KOPT-K1 (cell line): ENCODE measurements around the gene SLC24A3.

Experiments
- H3K27ac ChIP-seq: fragments of 200-600 bp; sonication (generic); 2 replicates; pipeline ENCODE4 v1.5.1; 2016; ENCODE audit warnings: antibody characterized with exemption, mild to moderate bottlenecking, low read depth, low read length; ENCODE audit not compliant: poor library complexity, severe bottlenecking
- H3K36me3 ChIP-seq: fragments of 200-600 bp; sonication (generic); 2 replicates; pipeline ENCODE4 v1.5.1; 2017; ENCODE audit warnings: antibody characterized with exemption, mild to moderate bottlenecking, low read length, moderate library complexity; ENCODE audit not compliant: insufficient read depth
- H3K9me3 ChIP-seq: fragments of 200-600 bp; sonication (generic); 2 replicates; pipeline ENCODE4 v1.5.1; 2017; ENCODE audit warnings: antibody characterized with exemption, low read length, mild to moderate bottlenecking; ENCODE audit not compliant: insufficient read depth, poor library complexity, severe bottlenecking

SLC24A3 gene

GRCh38 chr20:19298652-19299051 is 86.2 kb downstream of the SLC24A3 start:
- Histone ChIP-seq H3K9me3 (peaks cover 6% of the 10 kb centered on the region), H3K36me3 (no peaks in the 10 kb centered on the region), H3K27ac (no peak overlapping the region)

GRCh38 chr20:19300395-19300794 is 88.0 kb downstream of the SLC24A3 start:
- Histone ChIP-seq H3K27ac (no peak overlapping the region), H3K9me3 (peaks cover 6% of the 10 kb centered on the region), H3K36me3 (no peaks in the 10 kb centered on the region)

- Histone ChIP-seq H3K36me3 (no peaks in the 10 kb centered on the region), H3K27ac (no peak overlapping the region), H3K9me3 (peaks cover 6% of the 10 kb centered on the region)
Measured at GRCh38 chr20:19301142-19301541, 88.7 kb downstream of the SLC24A3 start.

GRCh38 chr20:19301843-19302242 is 89.4 kb downstream of the SLC24A3 start:
- no peaks in the 10 kb centered on the region for H3K36me3 ChIP-seq
- H3K9me3 ChIP-seq: peaks cover 6% of the 10 kb centered on the region
- H3K27ac ChIP-seq: no peak overlapping the region

GRCh38 chr20:19302714-19303113 is 90.3 kb downstream of the SLC24A3 start:
- peaks cover 6% of the 10 kb centered on the region for H3K9me3 ChIP-seq
- H3K36me3 ChIP-seq: no peaks in the 10 kb centered on the region
- H3K27ac ChIP-seq: no peak overlapping the region

- Histone ChIP-seq H3K27ac (no peak overlapping the region), H3K9me3 (peaks cover 6% of the 10 kb centered on the region), H3K36me3 (no peaks in the 10 kb centered on the region)
Measured at GRCh38 chr20:19304389-19304788, 91.9 kb downstream of the SLC24A3 start.

GRCh38 chr20:19304886-19305415 is 92.5 kb downstream of the SLC24A3 start:
- H3K27ac ChIP-seq: no peak overlapping the region
- H3K9me3 ChIP-seq: peaks cover 6% of the 10 kb centered on the region
- H3K36me3 ChIP-seq: no peaks in the 10 kb centered on the region

- no peak overlapping the region for H3K27ac ChIP-seq
Measured at GRCh38 chr20:19308146-19308545, 95.7 kb downstream of the SLC24A3 start.

GRCh38 chr20:19310541-19310940 is 98.1 kb downstream of the SLC24A3 start:
- Histone ChIP-seq H3K9me3 (no peaks in the 10 kb centered on the region), H3K27ac (no peak overlapping the region), H3K36me3 (no peaks in the 10 kb centered on the region)

More at GRCh38 chr20:19308146-19308545, 95.7 kb downstream of the SLC24A3 start:
- H3K36me3 ChIP-seq: no peaks in the 10 kb centered on the region
- no peaks in the 10 kb centered on the region for H3K9me3 ChIP-seq

- no peak overlapping the region for H3K27ac ChIP-seq
- no peaks in the 10 kb centered on the region for H3K36me3 ChIP-seq
- no peaks in the 10 kb centered on the region for H3K9me3 ChIP-seq
Measured at GRCh38 chr20:19313342-19314069, 101.1 kb downstream of the SLC24A3 start.

- no peaks in the 10 kb centered on the region for H3K36me3 ChIP-seq
- no peaks in the 10 kb centered on the region for H3K9me3 ChIP-seq
- H3K27ac ChIP-seq: no peak overlapping the region
Measured at GRCh38 chr20:19314621-19315020, 102.2 kb downstream of the SLC24A3 start.

GRCh38 chr20:19317237-19318069 is 105.0 kb downstream of the SLC24A3 start:
- no peak overlapping the region for H3K27ac ChIP-seq
- no peaks in the 10 kb centered on the region for H3K9me3 ChIP-seq
- no peaks in the 10 kb centered on the region for H3K36me3 ChIP-seq

GRCh38 chr20:19318610-19319009 is 106.2 kb downstream of the SLC24A3 start:
- no peak overlapping the region for H3K27ac ChIP-seq
- H3K9me3 ChIP-seq: no peaks in the 10 kb centered on the region
- no peaks in the 10 kb centered on the region for H3K36me3 ChIP-seq

- H3K36me3 ChIP-seq: no peaks in the 10 kb centered on the region
- no peak overlapping the region for H3K27ac ChIP-seq
- H3K9me3 ChIP-seq: no peaks in the 10 kb centered on the region
Measured at GRCh38 chr20:19320005-19320404, 107.6 kb downstream of the SLC24A3 start.

- no peak overlapping the region for H3K27ac ChIP-seq
- H3K36me3 ChIP-seq: no peaks in the 10 kb centered on the region
- H3K9me3 ChIP-seq: no peaks in the 10 kb centered on the region
Measured at GRCh38 chr20:19321176-19321575, 108.7 kb downstream of the SLC24A3 start.
